ENCODE data around the gene PDXK.

- TF ChIP-seq TCF12 (IDR thresholded peaks at IDR 0.05; ENCODE audit: low read depth) (no peak), TEAD4 (IDR thresholded peaks at IDR 0.05) (no peak), CEBPB (IDR thresholded peaks at IDR 0.05) (no peak), RAD21 (IDR thresholded peaks at IDR 0.05; ENCODE audit: low read depth) (no peak)
- TF ChIP-seq, protein P1, sequence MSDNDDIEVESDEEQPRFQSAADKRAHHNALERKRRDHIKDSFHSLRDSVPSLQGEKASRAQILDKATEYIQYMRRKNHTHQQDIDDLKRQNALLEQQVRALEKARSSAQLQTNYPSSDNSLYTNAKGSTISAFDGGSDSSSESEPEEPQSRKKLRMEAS (IDR thresholded peaks at IDR 0.05) = no peak
Observed at GRCh38 chr21:43758111-43758641, 39.2 kb downstream of the PDXK start.

Data from Ishikawa (cell line).